GM12801 (cell line): ENCODE measurements around the gene GALNT9.

Experiments
- TF ChIP-seq, protein P1 (sequence below): IDR thresholded peaks from one replicate; pipeline ENCODE4 v1.5.1; 2011; ENCODE audit warnings: control low read depth; ENCODE audit not compliant: insufficient read length; ENCODE audit errors: extremely low read depth

GALNT9 gene

GRCh38 chr12:132279930-132280329 is 49.5 kb downstream of the GALNT9 start:
- TF ChIP-seq, protein P1, sequence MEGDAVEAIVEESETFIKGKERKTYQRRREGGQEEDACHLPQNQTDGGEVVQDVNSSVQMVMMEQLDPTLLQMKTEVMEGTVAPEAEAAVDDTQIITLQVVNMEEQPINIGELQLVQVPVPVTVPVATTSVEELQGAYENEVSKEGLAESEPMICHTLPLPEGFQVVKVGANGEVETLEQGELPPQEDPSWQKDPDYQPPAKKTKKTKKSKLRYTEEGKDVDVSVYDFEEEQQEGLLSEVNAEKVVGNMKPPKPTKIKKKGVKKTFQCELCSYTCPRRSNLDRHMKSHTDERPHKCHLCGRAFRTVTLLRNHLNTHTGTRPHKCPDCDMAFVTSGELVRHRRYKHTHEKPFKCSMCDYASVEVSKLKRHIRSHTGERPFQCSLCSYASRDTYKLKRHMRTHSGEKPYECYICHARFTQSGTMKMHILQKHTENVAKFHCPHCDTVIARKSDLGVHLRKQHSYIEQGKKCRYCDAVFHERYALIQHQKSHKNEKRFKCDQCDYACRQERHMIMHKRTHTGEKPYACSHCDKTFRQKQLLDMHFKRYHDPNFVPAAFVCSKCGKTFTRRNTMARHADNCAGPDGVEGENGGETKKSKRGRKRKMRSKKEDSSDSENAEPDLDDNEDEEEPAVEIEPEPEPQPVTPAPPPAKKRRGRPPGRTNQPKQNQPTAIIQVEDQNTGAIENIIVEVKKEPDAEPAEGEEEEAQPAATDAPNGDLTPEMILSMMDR = no peak

- TF ChIP-seq, protein P1 = no peak
Observed at GRCh38 chr12:132279184-132279889, 50.1 kb downstream of the GALNT9 start.

DNA sequence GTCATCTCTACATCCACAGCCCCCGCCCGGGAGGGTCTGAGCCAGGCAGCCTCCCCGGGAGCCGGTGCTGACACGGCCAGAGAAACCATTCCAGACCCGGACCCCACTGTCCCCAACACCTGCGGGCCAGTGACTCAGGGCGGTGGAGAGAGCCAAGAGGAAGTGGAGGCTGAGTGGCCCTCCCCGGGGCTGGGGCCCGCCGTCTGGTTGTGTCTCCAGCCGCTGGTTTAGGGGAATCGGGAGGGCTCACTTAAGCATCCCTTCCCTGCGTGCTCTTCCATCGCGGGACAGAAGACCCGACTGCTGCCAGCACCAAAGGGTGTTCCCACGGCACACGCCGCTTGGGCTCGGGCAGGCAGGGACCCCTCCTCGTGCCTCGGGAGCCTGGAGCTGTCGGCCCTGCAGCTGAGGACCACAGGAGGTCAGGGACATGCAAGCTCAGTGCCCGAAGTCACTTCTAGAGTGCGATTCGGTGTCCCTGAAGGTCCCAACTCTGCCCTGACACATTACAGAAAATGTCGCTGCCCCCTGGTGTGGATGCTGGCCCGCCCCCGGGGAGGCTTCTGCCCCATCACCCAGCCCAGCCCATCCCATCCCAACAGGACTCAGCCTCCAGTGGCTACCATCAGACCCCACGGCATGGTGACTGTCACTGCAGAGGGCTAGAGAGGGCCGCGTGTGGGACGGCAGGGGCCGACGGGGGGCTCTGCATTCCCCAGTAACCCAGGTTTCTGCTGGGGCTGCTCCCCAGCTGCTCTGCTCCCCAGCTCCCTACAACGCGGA is 50.8 kb downstream of the GALNT9 start:
- TF ChIP-seq, protein P1 = no peak

- TF ChIP-seq, protein P1 = no peak
Observed at GRCh38 chr12:132277949-132278348, 51.4 kb downstream of the GALNT9 start.

GRCh38 chr12:132277374-132277941 is 51.9 kb downstream of the GALNT9 start:
- TF ChIP-seq, protein P1 = no peak

- TF ChIP-seq, protein P1 = no peak
Observed at GRCh38 chr12:132276827-132277373, 52.5 kb downstream of the GALNT9 start.
